Iris pigment epithelial cell (primary cell): ENCODE data around the gene FLNB.
A peak's percentile ranks its signal among the peaks of the same experiment; 100 is the strongest.

Source experiments
- DNase-seq: peaks from one replicate; pipeline ENCODE4 v3.0.0-alpha.2; 2011; ENCODE audit warnings: low read depth

The FLNB gene

GRCh38 chr3:58135712-58136543 lies 127.7 kb downstream of the FLNB start:
- DNase-seq, result peak; percentile 54

GRCh38 chr3:58137306-58137705 lies 129.1 kb downstream of the FLNB start:
- DNase-seq, result no peak

- DNase-seq, result no peak
Observed at GRCh38 chr3:58141766-58142345, 133.6 kb downstream of the FLNB start.

GRCh38 chr3:58143417-58144055 lies 135.3 kb downstream of the FLNB start:
- DNase-seq, result no peak

GRCh38 chr3:58144478-58145325 lies 136.5 kb downstream of the FLNB start:
- no peak for DNase-seq

GRCh38 chr3:58148049-58148448 lies 139.8 kb downstream of the FLNB start:
- DNase-seq, result no peak

- no peak for DNase-seq
Observed at GRCh38 chr3:58150130-58150809, 142.0 kb downstream of the FLNB start.

- no peak for DNase-seq
Observed at GRCh38 chr3:58150810-58151199, 142.6 kb downstream of the FLNB start.

- DNase-seq, result no peak
Observed at GRCh38 chr3:58151637-58152036, 143.4 kb downstream of the FLNB start.

- DNase-seq, result no peak
Observed at GRCh38 chr3:58152225-58153015, 144.2 kb downstream of the FLNB start.

- no peak for DNase-seq
Observed at GRCh38 chr3:58153371-58153770, 145.1 kb downstream of the FLNB start.

- DNase-seq, result no peak
Observed at GRCh38 chr3:58154626-58155449, 146.6 kb downstream of the FLNB start.

GRCh38 chr3:58155838-58156237 lies 147.6 kb downstream of the FLNB start:
- no peak for DNase-seq

GRCh38 chr3:58157700-58158099 lies 149.5 kb downstream of the FLNB start:
- no peak for DNase-seq

GRCh38 chr3:58158442-58159153 lies 150.4 kb downstream of the FLNB start:
- no peak for DNase-seq

GRCh38 chr3:58160399-58160798 lies 152.2 kb downstream of the FLNB start:
- no peak for DNase-seq

- peak; percentile 97 for DNase-seq
Observed at GRCh38 chr3:58161435-58162398, 153.5 kb downstream of the FLNB start.

- no peak for DNase-seq
Observed at GRCh38 chr3:58163234-58163633, 155.0 kb downstream of the FLNB start.
